ENCODE data around the gene NMNAT3.

The NMNAT3 gene

DNA sequence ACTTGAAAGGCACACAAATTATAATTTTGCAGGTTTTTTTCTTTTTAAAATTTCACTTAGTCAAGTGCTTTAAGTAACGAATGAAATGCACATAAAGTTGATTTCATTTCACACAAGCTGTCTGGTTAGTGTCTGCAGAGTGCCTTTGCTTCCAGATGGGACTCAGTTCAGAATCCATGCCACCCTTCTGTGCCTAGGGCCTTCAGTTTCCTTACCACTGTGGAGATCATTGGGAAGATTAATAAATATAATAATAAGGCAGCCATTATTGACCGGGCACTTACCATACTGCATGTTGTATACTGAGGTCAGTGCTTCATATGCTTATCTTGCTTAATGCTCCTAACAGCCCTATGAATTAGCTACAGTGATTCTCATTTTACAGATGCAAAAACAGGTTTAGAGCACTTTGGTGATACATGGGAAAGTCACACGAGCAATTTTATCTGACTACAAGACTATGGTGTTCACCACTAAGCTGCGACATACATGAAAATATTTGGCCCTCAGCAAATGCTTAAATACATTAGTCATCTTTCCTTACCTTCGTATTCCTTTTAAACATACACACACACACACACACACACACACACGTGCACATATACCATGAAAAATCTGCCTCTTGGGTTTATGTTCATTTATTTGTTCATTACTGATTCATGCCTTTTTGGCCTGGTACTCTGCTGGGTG lies 3.1 kb downstream of the NMNAT3 start:
- no peak for DNase-seq

DNA sequence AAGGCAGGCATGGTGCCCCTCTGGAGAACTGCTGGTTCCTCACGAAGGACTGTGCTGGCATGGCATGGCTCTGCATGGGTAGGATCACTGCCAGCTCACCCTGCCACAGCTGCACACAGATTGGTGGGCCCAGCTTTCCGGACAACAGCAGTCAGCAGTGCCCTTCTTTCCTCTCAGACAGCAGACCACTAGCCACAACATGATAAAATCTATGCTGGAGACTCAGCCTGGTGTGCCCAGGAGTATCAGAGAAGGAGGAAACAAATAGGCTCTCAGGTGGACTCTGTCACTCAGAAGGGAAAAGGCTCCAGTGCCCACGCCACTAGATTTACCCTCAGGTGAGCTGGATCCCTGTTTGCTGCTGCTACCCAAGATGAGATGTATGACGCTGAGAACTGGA lies 4.9 kb downstream of the NMNAT3 start:
- DNase-seq = no peak

DNA sequence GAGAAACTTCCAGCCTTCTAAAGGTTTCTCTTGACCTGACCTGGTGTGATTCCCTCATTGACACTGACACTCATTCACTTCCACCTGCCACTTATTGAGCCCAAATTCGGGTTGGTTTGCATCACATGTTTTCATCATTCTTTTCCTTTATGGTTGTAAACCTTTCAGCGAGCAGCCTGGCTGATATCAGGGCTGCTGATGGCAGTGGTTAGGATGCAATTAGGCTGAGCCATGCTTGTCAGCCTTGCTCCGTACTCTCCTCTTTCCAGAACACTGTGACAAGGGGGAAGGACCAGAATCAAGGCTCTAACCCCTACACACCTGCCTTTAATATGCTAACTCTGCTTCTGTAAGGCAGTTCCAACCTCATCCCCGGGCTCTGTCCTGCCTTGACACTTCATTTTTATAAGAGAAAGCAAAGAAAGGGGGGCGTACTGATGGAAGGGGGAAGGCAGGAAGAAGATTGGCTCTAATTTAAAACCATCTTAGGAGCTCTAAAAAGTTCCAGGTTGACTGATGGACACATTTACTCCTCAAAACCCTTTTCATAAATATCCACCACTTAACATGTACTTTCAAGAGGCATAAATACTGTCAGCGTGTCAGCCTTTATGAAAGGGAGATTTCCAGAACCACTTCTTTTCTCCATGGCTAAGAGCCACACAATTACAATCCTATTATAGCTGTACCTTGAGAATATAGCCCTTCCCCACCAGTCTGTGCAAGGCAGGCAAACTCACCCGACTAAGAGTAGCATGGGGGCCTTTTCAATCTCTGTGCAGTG lies 5.7 kb downstream of the NMNAT3 start:
- DNase-seq = no peak

DNA sequence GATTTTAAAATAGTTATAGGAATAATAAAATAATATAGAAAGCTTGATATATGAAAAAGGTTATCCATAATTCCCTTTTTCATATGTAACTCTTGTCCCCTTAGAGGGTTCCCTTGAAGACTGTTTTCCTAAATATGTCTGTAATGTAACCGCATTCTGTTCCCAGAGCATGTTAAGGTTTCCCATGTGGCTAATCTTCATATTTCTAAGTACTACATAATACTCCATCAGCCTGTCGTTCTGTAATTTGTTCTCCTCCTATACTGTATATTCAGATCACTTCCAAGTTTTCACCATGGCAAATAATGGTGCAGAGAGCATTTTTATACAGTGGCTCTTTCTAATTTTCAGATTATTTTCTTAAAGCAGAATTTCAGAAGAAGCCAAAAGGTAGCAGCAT lies 6.7 kb downstream of the NMNAT3 start:
- no peak for DNase-seq

DNA sequence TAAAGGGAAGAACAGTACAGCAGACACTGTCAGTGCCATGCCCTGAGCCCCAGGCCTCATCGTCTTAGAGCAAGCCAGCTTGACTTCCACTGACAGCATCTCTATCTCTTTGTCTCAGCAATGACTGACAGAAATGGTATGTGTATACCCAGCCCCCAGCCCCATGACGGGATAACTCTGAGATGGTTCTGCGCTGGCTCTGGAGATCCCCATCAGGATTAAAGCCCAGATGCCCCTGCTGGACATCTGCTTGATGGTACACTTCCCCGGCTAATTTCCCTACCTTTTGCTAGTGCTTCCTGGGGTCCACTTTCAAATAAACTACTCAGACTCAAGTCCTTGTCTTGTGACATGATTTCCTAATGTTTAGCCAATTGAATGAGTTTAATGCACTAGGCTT lies 7.6 kb downstream of the NMNAT3 start:
- DNase-seq = no peak

DNA sequence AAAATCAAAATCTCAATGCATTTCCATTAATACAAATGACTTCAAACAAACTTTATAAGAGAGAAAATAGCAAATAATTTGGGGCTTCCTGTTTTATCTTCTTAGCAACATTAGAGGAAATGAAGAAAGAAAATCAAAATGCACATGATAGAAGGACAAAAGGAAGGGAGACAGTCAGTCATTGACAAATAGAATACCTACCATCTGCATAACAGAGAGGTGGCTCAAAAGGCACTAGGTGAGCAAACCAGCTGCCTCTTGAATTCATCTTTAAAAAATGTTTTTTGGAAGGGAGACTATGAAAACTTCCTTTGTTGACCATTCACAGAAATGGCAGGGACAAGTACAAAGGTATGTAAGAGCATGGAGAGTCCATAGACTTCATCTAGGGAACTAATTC lies 9.4 kb downstream of the NMNAT3 start:
- DNase-seq = no peak

DNA sequence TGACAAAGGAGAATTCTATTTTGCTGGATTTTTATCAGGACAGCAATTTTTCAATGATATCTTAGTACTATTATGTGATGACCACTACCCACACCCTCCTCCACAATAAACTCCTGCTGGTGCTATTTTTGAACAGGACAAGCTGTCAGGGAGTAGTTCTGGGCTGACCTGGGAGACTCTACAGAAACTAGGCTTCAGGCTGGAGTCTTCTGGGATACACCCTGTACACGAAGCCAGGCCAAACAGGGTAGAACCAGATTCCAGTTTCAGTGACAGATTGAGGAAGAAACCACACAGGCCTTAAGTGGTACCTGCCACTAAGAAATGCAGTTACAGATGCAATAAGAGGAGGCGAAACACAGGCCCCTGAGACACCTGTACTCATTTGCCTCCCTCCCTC lies 12.8 kb downstream of the NMNAT3 start:
- DNase-seq = no peak

DNA sequence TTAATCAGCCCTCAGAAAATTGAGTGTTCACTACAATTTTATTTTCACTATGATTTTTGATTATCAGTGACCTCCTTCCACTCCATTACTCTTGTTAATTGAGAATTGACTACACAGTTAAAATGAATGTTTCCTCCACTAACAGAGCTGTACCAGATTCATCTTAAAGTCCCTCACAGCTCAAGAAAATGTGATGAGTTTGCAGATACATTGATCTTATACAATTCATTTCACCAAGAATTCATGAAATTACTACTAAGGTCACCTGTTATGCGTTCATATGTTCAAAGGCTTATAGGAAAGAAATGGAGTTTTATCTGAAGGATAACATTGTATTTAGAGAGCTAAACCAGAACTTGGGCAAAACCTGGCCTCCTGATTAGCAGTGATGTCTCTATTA lies 17.5 kb downstream of the NMNAT3 start:
- DNase-seq = no peak

DNA sequence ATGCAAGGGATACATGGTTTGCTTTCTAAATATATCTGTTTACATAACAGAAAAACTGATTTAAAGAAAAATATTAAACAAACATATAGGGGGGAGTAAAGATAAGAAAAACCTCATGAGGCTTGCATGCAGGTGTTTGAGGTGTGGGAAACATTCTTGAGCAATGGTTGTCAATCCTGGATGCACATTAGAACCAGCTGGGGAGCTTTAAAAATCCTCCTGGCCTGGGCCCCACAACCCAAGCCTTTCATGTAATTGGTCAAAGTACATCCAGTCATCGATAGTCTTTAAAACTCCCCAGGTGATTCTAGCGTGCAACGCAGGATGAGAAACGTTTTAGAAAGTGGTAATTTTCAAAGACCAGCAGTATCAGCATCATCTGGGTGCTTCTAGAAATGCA lies 18.3 kb downstream of the NMNAT3 start:
- DNase-seq = no peak

DNA sequence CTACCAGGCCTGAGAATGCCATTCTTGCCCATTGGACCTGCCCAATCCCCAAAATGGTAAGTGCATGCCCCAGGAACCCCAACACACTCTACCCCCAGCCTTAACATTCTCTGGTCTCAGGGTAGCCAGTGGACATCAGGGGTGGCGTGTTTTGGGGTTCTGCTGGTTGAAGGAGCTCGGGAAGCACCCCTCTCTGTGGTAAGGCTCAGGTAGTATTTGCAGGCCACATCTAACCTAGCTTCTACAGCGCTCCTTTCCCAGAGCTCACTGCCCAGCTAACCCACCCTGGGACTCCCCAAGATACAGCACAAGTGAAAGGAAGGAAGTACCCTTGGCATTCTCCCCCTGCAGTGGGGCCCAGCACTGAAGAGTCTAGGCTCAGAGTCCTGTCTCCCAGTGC lies 19.8 kb downstream of the NMNAT3 start:
- DNase-seq = no peak

DNA sequence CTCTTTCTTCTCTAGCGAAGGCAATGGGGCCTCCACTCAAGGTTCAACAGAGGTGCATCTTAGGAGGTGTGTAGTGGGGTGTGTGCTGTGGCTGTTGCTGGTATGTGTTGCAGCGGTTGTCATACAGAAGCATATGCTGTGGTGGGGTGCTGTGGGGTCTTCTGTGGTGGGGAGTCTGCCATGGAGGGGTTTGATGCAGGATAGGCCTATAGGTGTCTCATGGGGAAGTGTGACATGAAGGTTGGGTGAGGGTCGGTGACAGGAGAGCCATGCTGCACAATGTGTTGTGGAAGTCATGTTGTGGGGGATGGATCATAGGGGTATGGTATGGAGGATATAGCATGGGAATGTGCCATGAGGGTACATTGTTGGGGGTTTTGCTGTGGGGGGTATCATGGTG lies 20.3 kb downstream of the NMNAT3 start:
- no peak for DNase-seq

DNA sequence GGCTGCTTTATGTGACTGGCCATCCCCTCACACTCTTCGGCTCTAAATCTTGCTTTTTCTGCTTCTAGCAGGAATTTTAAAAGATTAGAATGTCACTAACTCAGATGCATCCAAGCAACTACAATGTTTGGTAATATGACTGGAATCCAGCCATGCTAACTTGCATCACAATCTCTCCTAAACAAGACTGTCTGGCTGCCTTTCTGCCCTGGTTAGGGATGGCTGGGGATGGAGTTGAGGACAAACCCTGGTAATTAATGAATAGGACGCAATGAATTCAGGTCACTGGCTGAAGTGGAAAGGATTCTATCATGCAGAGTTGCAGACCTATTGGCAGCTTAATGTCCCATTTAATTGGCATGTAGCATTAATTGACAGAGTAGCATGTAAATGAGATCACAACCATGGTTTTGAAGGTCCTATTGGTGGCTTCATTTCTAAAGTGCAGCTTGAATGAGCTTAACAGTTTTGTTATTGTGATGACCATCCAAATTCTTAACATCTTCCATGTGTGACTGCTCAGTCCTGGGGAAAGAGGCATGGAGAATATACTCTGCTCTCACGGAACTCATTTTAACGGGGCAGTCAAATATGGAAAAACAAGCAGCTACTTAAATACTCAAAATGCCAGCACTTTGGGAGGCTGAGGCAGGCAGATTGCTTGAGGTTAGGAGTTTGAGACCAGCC lies 21.7 kb downstream of the NMNAT3 start:
- DNase-seq = no peak

DNA sequence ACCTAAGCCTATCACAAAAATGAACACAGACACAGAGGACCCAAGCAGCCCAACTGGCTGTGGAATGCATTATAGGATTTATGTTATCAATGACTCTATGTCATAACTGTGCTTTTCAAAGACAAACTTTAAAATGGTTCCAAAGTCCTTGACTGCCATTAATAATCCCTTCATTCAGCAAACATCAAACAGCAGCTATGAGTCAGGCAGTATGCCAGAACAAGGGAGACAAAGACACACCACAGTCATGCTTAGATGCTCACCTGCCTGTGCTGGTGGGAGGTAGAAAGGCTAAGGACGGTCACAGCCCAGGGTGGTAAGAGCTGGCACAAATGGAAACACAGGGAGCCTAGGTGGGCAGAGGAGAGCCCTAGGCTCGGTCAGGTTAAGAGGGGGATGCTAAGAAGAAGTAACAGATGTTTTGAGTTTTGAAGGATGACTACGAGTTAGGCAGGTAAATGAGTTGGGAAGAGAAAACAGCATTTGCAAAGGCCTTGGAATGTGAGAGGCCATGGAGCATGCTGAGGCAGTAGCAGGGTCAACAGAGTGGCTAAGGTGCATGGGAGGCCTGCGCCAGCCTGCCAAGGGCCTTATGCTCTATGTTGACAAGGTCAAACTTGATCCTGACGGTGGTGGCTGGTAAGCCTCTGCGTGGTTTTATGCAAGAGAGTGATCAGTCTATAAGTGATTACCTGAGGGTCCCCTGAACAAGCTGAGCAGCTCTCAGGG lies 23.0 kb downstream of the NMNAT3 start:
- no peak for DNase-seq

DNA sequence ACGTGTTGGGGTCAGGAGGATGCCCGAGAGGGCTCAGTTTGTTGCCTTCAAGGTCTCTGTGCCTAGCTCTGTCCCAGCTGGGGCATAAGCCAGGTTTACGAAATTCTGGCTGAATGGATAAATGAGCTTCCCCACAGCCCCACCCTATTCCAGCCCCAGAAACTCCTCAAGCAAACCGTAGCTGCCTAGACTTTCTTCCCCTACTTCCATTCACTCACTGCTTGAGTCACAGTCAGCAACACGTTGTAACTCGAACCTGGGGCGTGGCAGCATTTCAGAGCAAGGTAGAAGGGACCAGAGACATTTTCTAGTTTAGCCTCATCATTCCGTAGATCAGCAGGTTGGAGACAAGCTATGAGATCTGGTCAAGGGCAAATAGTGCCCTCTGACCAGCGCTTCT lies 24.2 kb downstream of the NMNAT3 start:
- DNase-seq = no peak

DNA sequence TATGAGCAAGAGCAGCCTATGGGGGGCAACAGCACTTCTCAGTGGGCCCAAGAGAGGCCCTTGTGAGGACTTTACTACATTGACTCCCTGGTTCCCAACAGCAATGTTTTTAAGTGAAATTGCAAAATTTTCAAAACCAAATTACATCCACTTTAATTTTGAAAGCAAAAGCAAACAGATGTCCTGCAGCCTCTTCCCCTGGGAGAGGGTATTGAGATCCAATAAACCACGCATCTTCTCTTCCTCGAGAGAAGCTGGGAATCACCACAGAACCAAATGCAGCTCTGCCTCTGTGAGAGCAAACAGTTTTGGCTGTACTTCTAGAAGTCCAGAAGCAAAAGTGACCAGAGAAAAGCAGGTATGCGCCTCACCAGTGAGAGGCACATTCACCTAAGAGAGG lies 25.2 kb downstream of the NMNAT3 start:
- DNase-seq = no peak

DNA sequence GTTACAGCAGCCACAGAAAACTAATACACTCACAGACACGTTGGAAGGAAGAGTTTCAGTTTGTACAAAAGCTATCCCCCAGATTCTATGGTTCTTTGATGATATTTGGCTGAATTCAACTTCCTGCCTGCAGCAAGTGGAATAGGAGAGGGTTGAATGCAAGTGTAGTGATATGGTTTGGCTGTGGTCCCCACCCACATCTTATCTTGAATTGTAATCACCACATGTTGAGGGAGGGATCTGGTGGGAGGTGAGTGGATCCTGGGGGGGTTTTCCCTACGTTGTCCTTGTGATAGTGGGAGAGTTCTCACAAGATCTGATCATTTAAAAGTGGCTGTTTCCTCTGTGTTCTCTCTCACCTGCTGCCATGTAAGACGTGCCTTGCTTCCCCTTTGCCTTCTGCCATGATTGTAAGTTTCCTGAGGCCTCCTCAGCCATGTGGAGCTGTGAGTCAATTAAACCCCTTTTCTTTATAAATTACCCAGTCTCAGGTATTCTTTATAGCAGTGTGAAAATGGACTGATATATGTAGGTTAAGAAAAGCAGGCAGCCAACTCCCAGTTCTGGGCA lies 29.8 kb downstream of the NMNAT3 start:
- no peak for DNase-seq

DNA sequence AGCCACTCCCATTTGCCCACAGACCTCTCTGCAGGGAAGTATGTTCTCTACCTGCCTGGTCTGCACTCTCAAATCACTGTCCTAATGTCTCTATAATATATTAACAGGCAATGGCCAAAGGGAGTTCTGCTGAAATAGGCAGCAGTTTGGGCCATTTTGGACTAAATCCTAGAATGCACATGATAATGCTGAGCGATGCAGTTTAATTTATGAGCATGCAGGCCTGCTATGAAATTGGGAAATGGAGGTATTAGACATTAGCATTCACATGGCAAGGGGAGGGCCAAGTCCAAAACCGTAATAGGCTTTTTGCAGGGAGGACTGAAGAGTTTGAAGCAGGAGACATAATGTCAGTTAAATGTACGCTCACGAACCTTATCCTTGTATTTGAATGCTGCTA lies 31.3 kb downstream of the NMNAT3 start:
- no peak for DNase-seq

DNA sequence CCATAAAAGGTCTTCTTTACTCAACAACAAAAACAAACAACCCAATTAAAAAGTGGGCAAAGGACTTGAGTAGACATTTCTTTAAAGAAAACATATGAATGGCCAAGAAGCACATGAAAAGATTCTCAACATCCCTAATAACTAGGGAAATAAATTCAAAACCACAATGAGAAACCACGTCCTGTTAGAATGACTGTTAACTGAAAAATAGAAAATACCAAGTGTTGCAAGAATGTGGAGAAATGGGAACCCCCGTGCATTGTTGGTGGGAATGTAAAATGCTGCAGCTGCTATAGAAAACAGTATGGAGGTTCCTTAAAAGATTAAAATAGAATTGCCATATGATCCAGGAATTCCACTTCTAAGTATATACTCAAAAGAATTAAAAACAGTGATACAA lies 34.8 kb downstream of the NMNAT3 start:
- no peak for DNase-seq

DNA sequence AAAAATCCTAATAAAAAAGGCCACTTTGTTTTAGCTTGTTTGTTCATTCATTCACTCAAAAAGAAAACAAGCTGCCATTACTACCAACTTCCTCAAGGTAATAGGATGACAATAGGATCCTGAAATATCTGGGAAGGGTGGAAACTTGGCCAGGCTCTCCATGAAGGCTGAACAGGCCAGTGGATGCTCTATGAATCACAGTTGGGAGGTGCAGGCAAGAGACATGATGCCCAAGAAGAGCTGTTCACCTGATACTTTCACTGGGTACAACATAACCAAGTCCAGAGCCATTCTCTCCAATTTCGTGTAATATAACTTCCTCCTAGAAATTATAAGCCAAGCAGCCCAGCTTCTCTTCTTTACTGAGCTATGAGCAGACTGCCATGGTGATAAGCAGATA lies 37.3 kb downstream of the NMNAT3 start:
- no peak for DNase-seq

DNA sequence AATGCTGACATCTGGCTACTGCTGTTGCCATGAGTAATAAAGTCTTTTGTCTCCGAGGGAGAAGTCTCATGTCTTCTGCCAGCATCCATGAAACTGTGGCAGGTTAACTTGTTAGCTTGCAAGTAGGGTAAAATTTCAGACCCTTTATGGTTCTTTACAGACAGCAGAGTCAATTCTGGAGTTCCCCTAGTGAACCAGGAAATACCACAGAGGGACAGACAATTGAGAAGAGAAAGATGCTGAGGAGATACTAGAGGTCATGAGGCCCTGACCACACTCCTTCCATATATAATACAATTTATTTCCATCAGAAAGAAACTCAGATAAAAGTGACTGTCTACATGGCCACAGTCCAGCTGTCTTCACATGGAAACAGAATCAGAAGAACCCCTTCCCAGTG lies 38.1 kb downstream of the NMNAT3 start:
- DNase-seq = no peak

DNA sequence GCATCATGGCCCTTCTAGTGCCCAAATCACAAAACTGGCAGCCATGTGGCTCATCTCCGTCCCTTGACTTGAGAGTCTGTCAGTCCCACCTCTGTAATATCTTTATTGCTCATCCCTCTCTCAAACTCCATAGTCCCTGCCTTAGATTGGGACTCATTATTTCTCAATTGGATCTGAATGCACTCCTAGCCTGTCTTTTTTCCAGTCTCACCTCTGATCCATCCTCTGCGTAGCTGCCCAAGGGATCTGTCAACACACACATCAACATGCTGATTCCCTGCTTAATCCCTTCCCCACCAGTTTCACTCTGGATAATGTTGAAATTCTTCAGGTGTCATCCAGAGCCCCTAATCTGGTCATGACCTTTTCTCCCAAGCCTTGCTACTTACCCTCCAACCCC lies 39.3 kb downstream of the NMNAT3 start:
- DNase-seq = no peak

DNA sequence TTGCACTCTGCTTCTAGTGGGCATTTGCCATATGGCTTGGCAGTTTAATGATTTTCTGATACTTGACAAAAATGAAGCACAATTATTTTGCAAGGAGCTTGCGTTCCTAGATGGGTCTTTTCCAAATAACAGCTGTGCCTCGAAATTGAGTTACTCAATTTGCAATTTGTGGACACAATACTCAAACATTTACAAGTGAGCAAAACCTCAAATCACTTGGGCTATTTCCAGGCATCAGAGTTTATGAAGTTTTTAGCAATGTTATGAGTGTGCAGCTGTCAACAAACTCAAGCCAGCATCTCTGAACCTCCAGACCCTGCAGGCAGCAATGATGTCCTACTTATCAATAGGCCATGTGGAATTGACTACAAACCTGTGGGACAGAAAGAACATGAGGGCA lies 41.3 kb downstream of the NMNAT3 start:
- DNase-seq = no peak

DNA sequence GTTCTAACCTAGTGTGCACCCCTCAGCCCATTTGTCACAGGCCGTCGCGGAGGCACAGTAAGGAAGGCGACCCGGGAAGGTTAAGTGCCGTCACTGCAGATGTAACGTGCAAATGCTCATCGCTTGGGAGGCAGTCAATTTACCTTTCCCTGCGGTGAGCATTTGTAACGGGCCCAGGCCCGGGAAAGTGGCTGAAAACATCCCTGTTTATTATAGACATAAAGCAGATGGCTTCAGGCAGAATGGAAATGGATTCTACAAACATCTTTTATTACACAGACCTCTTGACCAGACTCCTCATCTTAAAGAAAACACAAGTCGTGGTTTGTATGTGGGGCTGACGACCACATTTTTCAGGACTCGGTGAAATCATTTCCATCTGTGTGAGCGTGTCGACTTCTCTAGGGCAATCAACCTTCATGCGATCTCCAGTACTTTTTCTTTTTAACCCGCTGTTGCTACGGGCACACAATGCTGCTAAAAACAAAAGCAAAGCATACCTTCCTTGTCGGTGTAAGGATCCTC lies 43.6 kb downstream of the NMNAT3 start:
- DNase-seq = no peak

Measured in activated T-cell treated with anti-CD3 and anti-CD28 coated beads, Interleukin-2, amount 50 U/mL, for 1 hour (primary cell).